Measurements from ENCODE around the gene DOK3. TPM values are rescaled to one million over a fixed set of nuclear protein-coding genes. Genes with fewer than 3 reads are reported as not detected.

The DOK3 gene
- total RNA-seq, 1 donor from 2014 or later: 5.2 TPM

Other genes starting within 250 kb of the DOK3 start
- 18.3 and 22.2 TPM in 2 replicates for gene RAB24, start 206.1 kb downstream of the DOK3 start, total RNA-seq
- 248 and 257 TPM in 2 replicates for gene PRELID1, start 206.0 kb downstream of the DOK3 start, total RNA-seq
- gene MXD3, start 197.9 kb downstream of the DOK3 start, total RNA-seq: 9.1 and 11.7 TPM in 2 replicates
- 105 and 108 TPM in 2 replicates for gene LMAN2, start 158.2 kb downstream of the DOK3 start, total RNA-seq
- 45.3 and 49.3 TPM in 2 replicates for gene RGS14, start 151.9 kb downstream of the DOK3 start, total RNA-seq
- gene SLC34A1, start 125.4 kb downstream of the DOK3 start, total RNA-seq: not detected in 2 replicates
- not detected in 2 replicates for gene PFN3, start 109.2 kb downstream of the DOK3 start, total RNA-seq
- 2.7 and 2.8 TPM in 2 replicates for gene F12, start 100.3 kb downstream of the DOK3 start, total RNA-seq
- gene GRK6, start 83.2 kb downstream of the DOK3 start, total RNA-seq: 136 and 149 TPM in 2 replicates
- 13.6 TPM in 2 replicates for gene PRR7, start 63.0 kb downstream of the DOK3 start, total RNA-seq
- gene DBN1, start 36.2 kb downstream of the DOK3 start, total RNA-seq: 22.0 and 23.5 TPM in 2 replicates
- gene PDLIM7, start 12.2 kb downstream of the DOK3 start, total RNA-seq: 64.9 and 65.3 TPM in 2 replicates
- 157 and 172 TPM in 2 replicates for gene DDX41, start 7.1 kb upstream of the DOK3 start, total RNA-seq
- gene FAM193B, start 44.7 kb upstream of the DOK3 start, total RNA-seq: 71.2 and 85.5 TPM in 2 replicates
- 147 and 156 TPM in 2 replicates for gene TMED9, start 82.4 kb upstream of the DOK3 start, total RNA-seq
- 26.5 and 27.7 TPM in 2 replicates for gene B4GALT7, start 90.3 kb upstream of the DOK3 start, total RNA-seq